Vagina (tissue), 2 donors: ENCODE measurements around the gene ARHGAP26. TPM values are rescaled to one million over a fixed set of nuclear protein-coding genes. Genes with fewer than 3 reads are reported as not detected.

ENCODE experiments used
- DNase-seq, 2 donors: peaks; one replicate each; pipeline ENCODE4 v3.0.0-alpha.2; 2017; ENCODE audit errors: extremely low spot score in 2 of 2
- H3K27ac ChIP-seq: fragments of 200-600 bp; sonication (generic); one replicate; pipeline ENCODE4 v1.5.1; 2019
- H3K27me3 ChIP-seq: fragments of 200-600 bp; sonication (generic); one replicate; pipeline ENCODE4 v1.5.1; 2019
- H3K36me3 ChIP-seq, 2 donors: fragments of 200-600 bp; sonication (generic); one replicate each; pipeline ENCODE4 v1.5.1; 2017 to 2019
- H3K4me1 ChIP-seq: fragments of 200-600 bp; sonication (generic); one replicate; pipeline ENCODE4 v1.5.1; 2019
- H3K4me3 ChIP-seq, 2 donors: fragments of 200-600 bp; sonication (generic); 1 replicate in 1 of 2; 2 replicates in 1 of 2; pipeline ENCODE4 v1.5.1; 2016 to 2019
- H3K9me3 ChIP-seq: fragments of 200-600 bp; sonication (generic); one replicate; pipeline ENCODE4 v1.5.1; 2019
- POLR2A ChIP-seq, 2 donors: fragments of 450-650 bp; IDR thresholded peaks; one replicate each; pipeline ENCODE4 v1.6.1; 2017; ENCODE audit warnings: antibody characterized with exemption in 2 of 2, mild to moderate bottlenecking in 2 of 2, moderate library complexity in 2 of 2
- POLR2AphosphoS5 ChIP-seq, 2 donors: sonication (generic); formaldehyde crosslinking; IDR thresholded peaks; one replicate each; pipeline ENCODE4 v1.9.0; 2017; ENCODE audit warnings: antibody characterized with exemption in 2 of 2, mild to moderate bottlenecking in 2 of 2, low read depth in 1 of 2; ENCODE audit not compliant: insufficient read depth in 1 of 2
- intact Hi-C: fragments of 100-400 bp; cut with DNase I; formaldehyde crosslinking; loops from one replicate; pipeline ENCODE4 v1.15.1; 2023
- total RNA-seq: library from RNA; depleted of rRNA; stranded (reverse); fragments of >200 nt; gene quantifications from one replicate; pipeline ENCODE4 v1.2.3, GENCODE V29; 2016
- TF ChIP-seq, protein P1 (sequence below), 3 experiments: fragments of 450-650 bp in 2 of 3; fragments of 200-600 bp in 1 of 3; sonication (generic) in 1 of 3; IDR thresholded peaks; one replicate each; pipeline ENCODE4 v1.5.1; 2017 to 2019; ENCODE audit warnings: antibody characterized with exemption in 3 of 3, mild to moderate bottlenecking in 2 of 3, moderate library complexity in 2 of 3

Gene ARHGAP26
- total RNA-seq, 1 donor from 2014 or later, result 42.5 TPM

DNA sequence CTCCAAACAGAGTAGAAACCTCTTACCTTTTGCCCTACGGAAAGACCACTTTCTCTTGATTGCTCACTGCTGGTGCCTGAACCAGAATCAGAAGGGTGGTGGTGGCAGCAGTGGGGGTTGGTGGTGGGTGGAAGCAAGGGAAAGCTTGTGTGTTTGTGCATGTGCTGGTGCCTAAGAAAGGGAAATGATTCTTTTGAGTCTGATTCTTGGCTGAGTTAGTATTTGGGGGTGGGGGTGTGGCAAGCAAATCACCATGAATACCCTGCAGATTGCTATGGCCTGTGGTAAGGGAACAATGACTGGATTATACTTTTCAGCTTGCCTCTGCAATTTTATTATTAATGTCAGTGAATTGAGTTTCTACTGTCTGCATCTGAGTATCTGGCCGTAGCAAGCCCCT, 106.6 kb downstream of the ARHGAP26 start:
- DNase-seq, result no peak
- Histone ChIP-seq H3K4me1 (peaks cover 24% of the 10 kb centered on the region), H3K36me3 (no peaks in the 10 kb centered on the region), H3K27ac (no peak overlapping the region), H3K4me3 (no peak overlapping the region), H3K27me3 (no peaks in the 10 kb centered on the region), H3K9me3 (no peaks in the 10 kb centered on the region)
- TF ChIP-seq POLR2A (IDR thresholded peaks at IDR 0.05), result no peak
- TF ChIP-seq, protein P1, sequence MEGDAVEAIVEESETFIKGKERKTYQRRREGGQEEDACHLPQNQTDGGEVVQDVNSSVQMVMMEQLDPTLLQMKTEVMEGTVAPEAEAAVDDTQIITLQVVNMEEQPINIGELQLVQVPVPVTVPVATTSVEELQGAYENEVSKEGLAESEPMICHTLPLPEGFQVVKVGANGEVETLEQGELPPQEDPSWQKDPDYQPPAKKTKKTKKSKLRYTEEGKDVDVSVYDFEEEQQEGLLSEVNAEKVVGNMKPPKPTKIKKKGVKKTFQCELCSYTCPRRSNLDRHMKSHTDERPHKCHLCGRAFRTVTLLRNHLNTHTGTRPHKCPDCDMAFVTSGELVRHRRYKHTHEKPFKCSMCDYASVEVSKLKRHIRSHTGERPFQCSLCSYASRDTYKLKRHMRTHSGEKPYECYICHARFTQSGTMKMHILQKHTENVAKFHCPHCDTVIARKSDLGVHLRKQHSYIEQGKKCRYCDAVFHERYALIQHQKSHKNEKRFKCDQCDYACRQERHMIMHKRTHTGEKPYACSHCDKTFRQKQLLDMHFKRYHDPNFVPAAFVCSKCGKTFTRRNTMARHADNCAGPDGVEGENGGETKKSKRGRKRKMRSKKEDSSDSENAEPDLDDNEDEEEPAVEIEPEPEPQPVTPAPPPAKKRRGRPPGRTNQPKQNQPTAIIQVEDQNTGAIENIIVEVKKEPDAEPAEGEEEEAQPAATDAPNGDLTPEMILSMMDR (IDR thresholded peaks at IDR 0.05), result no peak
- TF ChIP-seq POLR2AphosphoS5 (IDR thresholded peaks at IDR 0.05; ENCODE audit: insufficient read depth in 1 of 2, low read depth in 1 of 2), result no peak
- intact Hi-C loops, result loop anchor here (5.0 kb wide), 2 partner anchors 105 to 160 kb away; partner anchors contain the start of gene ARHGAP26

DNA sequence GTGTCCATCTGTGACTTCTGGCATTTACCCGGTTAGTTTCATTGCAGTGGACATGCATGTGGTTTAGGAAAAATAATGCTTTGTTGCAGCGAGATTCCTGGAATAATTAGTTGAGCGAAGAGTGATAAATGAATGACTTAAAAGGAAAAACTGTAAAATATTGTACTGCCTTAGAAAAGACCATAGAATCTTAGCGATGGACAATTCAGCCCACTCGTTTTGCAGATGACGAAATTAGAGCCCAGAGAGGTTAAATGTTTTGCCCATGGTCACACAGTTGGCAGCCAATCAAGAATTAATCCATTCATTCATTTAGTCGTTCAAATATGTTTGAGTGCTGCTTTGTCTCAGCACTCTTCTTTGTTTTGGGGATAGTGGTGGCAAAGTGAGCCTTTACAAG, 107.9 kb downstream of the ARHGAP26 start:
- Histone ChIP-seq H3K4me1 (peaks cover 15% of the 10 kb centered on the region), H3K4me3 (no peak overlapping the region), H3K27me3 (no peaks in the 10 kb centered on the region), H3K27ac (no peak overlapping the region), H3K36me3 (no peaks in the 10 kb centered on the region), H3K9me3 (no peaks in the 10 kb centered on the region)
- intact Hi-C loops, result loop anchor here (5.0 kb wide), 2 partner anchors 106 to 161 kb away; partner anchors contain the start of gene ARHGAP26
- TF ChIP-seq POLR2AphosphoS5 (IDR thresholded peaks at IDR 0.05; ENCODE audit: insufficient read depth in 1 of 2, low read depth in 1 of 2) (no peak), POLR2A (IDR thresholded peaks at IDR 0.05) (no peak)
- TF ChIP-seq, protein P1 (IDR thresholded peaks at IDR 0.05), result no peak
- DNase-seq, result no peak

DNA sequence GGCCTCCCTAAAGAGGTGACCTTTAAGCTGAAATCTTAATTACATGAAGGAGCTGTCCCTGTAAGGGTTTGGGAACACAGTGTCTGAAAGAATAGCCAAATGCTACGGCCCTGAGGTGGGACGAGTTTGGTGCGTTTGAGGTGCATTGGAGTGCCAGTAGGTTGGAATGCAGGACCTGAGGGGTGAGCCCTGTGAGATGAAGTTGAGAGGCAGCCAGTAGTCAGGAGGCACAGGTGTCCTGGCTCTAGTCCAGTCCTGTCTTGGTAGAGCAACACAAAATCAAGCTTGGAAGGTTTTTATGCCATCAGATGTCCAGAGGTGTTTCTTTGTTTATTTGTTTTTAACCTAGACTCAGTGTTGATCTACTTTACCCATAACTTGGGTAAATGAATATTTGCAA, 108.5 kb downstream of the ARHGAP26 start:
- no peaks in the 10 kb centered on the region for H3K27me3 ChIP-seq
- TF ChIP-seq POLR2A (IDR thresholded peaks at IDR 0.05), result no peak
- TF ChIP-seq POLR2AphosphoS5 (IDR thresholded peaks at IDR 0.05; ENCODE audit: insufficient read depth in 1 of 2, low read depth in 1 of 2), result no peak
- TF ChIP-seq, protein P1 (IDR thresholded peaks at IDR 0.05), result no peak
- intact Hi-C loops, result loop anchor here (5.0 kb wide), 2 partner anchors 106 to 161 kb away; partner anchors contain the start of gene ARHGAP26
- H3K4me1 ChIP-seq, result peaks cover 15% of the 10 kb centered on the region
- no peaks in the 10 kb centered on the region for H3K36me3 ChIP-seq
- no peaks in the 10 kb centered on the region for H3K9me3 ChIP-seq
- no peak for DNase-seq
- no peak overlapping the region for H3K27ac ChIP-seq
- no peak overlapping the region for H3K4me3 ChIP-seq

DNA sequence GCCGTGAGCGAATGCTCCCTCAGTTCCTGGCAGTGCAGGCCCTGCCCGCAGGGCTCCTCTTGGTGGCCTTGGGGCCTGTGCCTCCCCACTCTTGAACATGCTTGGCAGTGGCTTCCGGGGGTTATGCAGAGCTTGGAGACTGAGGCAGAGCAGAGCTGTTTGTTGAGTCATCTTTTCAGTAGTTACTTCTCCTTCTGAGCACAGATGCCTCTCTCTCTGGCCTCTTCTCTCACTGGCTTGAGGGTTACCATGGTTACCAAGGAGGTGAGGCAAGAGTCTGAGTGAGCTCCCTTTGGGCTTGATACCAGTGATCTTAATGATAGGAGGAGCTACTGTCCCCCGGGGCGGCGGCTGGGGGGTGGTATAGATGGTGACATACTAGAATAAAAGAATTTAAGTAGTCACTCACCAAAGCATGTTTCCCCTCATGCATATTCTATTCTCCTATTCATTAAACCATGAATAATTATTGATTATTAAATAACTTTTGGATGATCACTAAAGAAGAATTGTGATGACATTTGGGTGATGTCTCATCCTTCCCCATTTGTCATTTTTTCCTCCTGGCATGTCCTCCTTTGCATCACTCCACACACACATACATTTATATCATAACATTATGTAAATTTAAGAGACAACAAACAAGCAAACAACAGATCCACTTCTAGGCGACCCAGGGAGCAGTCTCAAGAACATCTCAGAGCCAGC, 111.1 kb downstream of the ARHGAP26 start:
- no peak for TF ChIP-seq POLR2AphosphoS5 (IDR thresholded peaks at IDR 0.05; ENCODE audit: insufficient read depth in 1 of 2, low read depth in 1 of 2)
- TF ChIP-seq POLR2A (IDR thresholded peaks at IDR 0.05), result no peak
- TF ChIP-seq, protein P1 (IDR thresholded peaks at IDR 0.05), result no peak
- Histone ChIP-seq H3K27me3 (no peaks in the 10 kb centered on the region), H3K36me3 (no peaks in the 10 kb centered on the region), H3K27ac (no peak overlapping the region), H3K4me1 (peaks cover 7% of the 10 kb centered on the region), H3K9me3 (no peaks in the 10 kb centered on the region), H3K4me3 (no peak overlapping the region)
- intact Hi-C loops, result no loop called here
- no peak for DNase-seq

DNA sequence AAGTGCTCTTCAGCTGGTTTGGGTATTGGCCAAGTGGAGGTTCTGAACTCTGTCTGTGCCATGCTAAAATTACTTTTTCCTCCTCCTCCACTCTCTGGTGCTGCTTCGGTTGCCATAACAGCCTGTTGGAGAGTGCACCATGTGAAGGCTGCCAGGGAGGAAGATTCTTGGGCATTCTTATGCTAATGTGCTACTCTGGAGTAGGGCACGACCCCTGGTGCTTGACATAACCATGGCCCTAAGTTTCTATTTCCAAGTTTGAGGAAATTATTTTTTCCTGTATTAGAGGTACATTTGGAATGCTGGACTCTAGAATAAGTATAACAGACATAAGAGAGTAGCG, 111.6 kb downstream of the ARHGAP26 start:
- no peak for DNase-seq
- no peaks in the 10 kb centered on the region for H3K27me3 ChIP-seq
- no peak overlapping the region for H3K4me3 ChIP-seq
- TF ChIP-seq POLR2AphosphoS5 (IDR thresholded peaks at IDR 0.05; ENCODE audit: insufficient read depth in 1 of 2, low read depth in 1 of 2), result no peak
- TF ChIP-seq, protein P1 (IDR thresholded peaks at IDR 0.05), result no peak
- TF ChIP-seq POLR2A (IDR thresholded peaks at IDR 0.05), result no peak
- peaks cover 7% of the 10 kb centered on the region for H3K4me1 ChIP-seq
- intact Hi-C loops, result no loop called here
- H3K27ac ChIP-seq, result no peak overlapping the region
- no peaks in the 10 kb centered on the region for H3K9me3 ChIP-seq
- no peaks in the 10 kb centered on the region for H3K36me3 ChIP-seq
